Activated CD8-positive, alpha-beta T cell treated with anti-CD3 and anti-CD28 coated beads, Interleukin-2, amount 10 ng/mL, durations not matched to agents 7 days and 5 days (primary cell): ENCODE data around the gene ADAMTSL4. TPM values are rescaled to one million over a fixed set of nuclear protein-coding genes. Genes with fewer than 3 reads are reported as not detected.

Experiments
- ATAC-seq: fragments of 150-1000 bp; cut with Tn5 transposase; one replicate; pipeline ENCODE4 v1.10.0; 2021; ENCODE audit warnings: moderate library complexity
- CTCF ChIA-PET: fragments of 350-600 bp; sonication (Branson Sonifier 250); formaldehyde crosslinking; loops from one replicate; lab custom pipeline; 2021; ENCODE audit warnings: antibody characterized with exemption; lab: Charles Lee
- POLR2A ChIA-PET: fragments of 350-600 bp; sonication (Branson Sonifier 250); formaldehyde crosslinking; loops from one replicate; lab custom pipeline; 2021; ENCODE audit warnings: antibody characterized with exemption; lab: Charles Lee
- DNase-seq: peaks from one replicate; pipeline ENCODE4 v3.0.0-alpha.2; 2020
- H3K27ac Mint-ChIP-seq: one replicate; pipeline ENCODE4 v1.8.0; 2021; ENCODE audit warnings: mild to moderate bottlenecking, mixed read lengths
- H3K27me3 Mint-ChIP-seq: one replicate; pipeline ENCODE4 v1.8.0; 2021; ENCODE audit warnings: low read depth, mixed read lengths
- H3K36me3 Mint-ChIP-seq: one replicate; pipeline ENCODE4 v1.8.0; 2021; ENCODE audit warnings: low read depth, mixed read lengths
- H3K4me1 Mint-ChIP-seq: one replicate; pipeline ENCODE4 v1.8.0; 2021; ENCODE audit warnings: low read depth, mixed read lengths
- H3K4me3 Mint-ChIP-seq: one replicate; pipeline ENCODE4 v1.8.0; 2021; ENCODE audit warnings: mild to moderate bottlenecking, mixed read lengths
- H3K9me3 Mint-ChIP-seq: one replicate; pipeline ENCODE4 v1.8.0; 2022; ENCODE audit warnings: mixed read lengths; ENCODE audit not compliant: insufficient read depth
- total RNA-seq, 2 experiments: library from RNA; stranded (reverse); gene quantifications; one replicate each; pipeline ENCODE4 v1.2.3, GENCODE V29; 2021

Gene ADAMTSL4
- not detected for total RNA-seq

DNA sequence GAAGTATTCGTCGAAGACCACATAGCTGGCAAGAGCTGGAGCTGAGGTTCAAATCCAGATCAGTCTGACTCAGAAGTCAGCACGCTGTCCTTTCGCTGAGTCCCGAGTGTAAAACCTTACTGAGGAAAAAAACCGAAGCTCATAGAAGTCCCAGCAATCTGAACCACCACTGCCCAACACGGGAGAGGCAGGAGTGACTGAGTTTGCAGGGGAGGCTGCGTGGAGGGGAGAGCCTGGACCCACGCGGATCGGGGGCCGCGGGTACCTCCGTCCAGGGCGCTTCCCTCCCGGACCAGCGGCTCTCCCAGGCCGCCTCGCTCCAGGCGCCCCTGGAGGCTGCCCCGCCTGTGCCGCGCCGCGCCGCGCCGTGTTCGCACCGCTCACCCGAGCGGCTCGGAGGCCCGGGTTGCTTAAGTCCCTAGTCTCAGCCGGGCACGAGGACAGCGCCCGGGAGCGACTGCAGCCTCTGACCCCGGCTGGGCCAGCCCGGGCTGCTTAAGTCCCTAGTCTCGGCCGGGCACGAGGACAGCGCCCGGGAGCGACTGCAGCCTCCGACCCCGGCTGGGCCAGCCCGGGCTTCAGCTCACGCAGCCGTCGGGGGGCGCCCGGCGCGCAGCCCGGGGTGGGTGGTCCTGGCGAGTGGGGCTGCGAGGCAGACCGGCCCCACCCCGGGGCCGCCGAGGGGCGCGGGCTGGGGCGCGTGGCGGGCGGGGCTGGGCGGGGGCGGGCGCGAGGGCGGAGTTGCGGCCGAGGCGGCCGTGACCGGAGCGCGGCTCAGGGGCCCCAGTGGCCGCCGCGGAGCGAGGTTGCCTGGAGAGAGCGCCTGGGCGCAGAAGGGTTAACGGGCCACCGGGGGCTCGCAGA, at the start of gene ADAMTSL4:
ADAMTSL4 (plus strand) TSS at position 777 of the 864 bp plus-strand sequence. CDS start 2,881 bp downstream, outside the sequence.
- ATAC-seq (peak; percentile 88), DNase-seq (peak; percentile 51)
- no peak within 1 kb of the TSS for H3K27ac Mint-ChIP-seq
- ChIA-PET POLR2A (interaction anchor here (0.6 to 1.0 kb wide), 4 partner anchors 11 to 311 kb away, joined by 3 to 6 read pairs (median 4); no protein-coding TSS in a partner anchor), CTCF (interaction anchor here (0.7 to 5.9 kb wide), 6 partner anchors 12 to 71 kb away, joined by 3 to 36 read pairs (median 4); partner anchors contain the start of gene TARS2)
- peaks cover 25% of the 10 kb centered on the region for H3K27me3 Mint-ChIP-seq
- no peaks in the 10 kb centered on the region for H3K36me3 Mint-ChIP-seq
- H3K4me3 Mint-ChIP-seq = peak within 1 kb of the TSS; percentile 73
- H3K9me3 Mint-ChIP-seq = no peaks in the 10 kb centered on the region
- peaks cover 36% of the 10 kb centered on the region for H3K4me1 Mint-ChIP-seq

GRCh38 chr1:150505431-150505830, 43.8 kb upstream of the ADAMTSL4 start:
- H3K27ac Mint-ChIP-seq = no peak overlapping the region
- H3K27me3 Mint-ChIP-seq = no peaks in the 10 kb centered on the region
- no peaks in the 10 kb centered on the region for H3K4me1 Mint-ChIP-seq
- no peaks in the 10 kb centered on the region for H3K9me3 Mint-ChIP-seq
- ChIA-PET POLR2A (no interaction called here), CTCF (no interaction called here)
- ATAC-seq (no peak), DNase-seq (no peak)
- peaks cover 37% of the 10 kb centered on the region for H3K36me3 Mint-ChIP-seq
- H3K4me3 Mint-ChIP-seq = no peak overlapping the region

GRCh38 chr1:150507912-150508864, 41.0 kb upstream of the ADAMTSL4 start, which contains the start of gene ECM1:
TSS of gene ECM1 (plus strand) at chr1:150508109. CDS start at chr1:150508210, 101 bp downstream.
- no peak for DNase-seq
- Mint-ChIP-seq H3K9me3 (no peaks in the 10 kb centered on the region), H3K27me3 (no peaks in the 10 kb centered on the region), H3K27ac (peak within 1 kb of the TSS; percentile 44), H3K4me3 (no peak within 1 kb of the TSS), H3K36me3 (peaks cover 31% of the 10 kb centered on the region), H3K4me1 (no peaks in the 10 kb centered on the region)
- ChIA-PET POLR2A (no interaction called here), CTCF (no interaction called here)
- no peak for ATAC-seq

DNA sequence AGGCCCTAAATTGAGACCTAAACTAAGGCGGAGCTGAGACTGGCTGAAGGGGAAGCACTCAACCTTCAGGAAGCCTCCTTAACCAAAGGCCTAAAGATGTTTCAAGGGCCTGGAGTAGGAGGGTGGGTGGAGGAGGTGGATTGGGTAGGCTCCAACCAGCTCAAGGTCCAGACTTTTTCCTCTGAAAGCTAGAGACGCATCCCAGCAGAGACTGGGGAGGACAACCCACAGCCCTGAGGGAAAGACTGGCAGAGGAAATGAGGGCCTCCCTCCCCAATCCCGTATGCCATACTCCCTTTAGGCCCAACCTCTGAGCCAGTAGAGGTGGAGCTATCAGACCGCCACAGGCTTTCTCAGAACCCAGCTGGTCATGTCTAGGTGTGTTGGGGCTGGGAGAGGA, 40.2 kb upstream of the ADAMTSL4 start:
- H3K27me3 Mint-ChIP-seq = no peaks in the 10 kb centered on the region
- H3K9me3 Mint-ChIP-seq = no peaks in the 10 kb centered on the region
- no peak overlapping the region for H3K27ac Mint-ChIP-seq
- ChIA-PET CTCF (no interaction called here), POLR2A (no interaction called here)
- H3K36me3 Mint-ChIP-seq = peaks cover 29% of the 10 kb centered on the region
- no peak for ATAC-seq
- no peak for DNase-seq
- no peak overlapping the region for H3K4me3 Mint-ChIP-seq
- H3K4me1 Mint-ChIP-seq = no peaks in the 10 kb centered on the region

- ATAC-seq (no peak), DNase-seq (no peak)
- Mint-ChIP-seq H3K27ac (no peak overlapping the region), H3K9me3 (no peaks in the 10 kb centered on the region), H3K4me1 (peaks cover 10% of the 10 kb centered on the region), H3K4me3 (no peak overlapping the region), H3K27me3 (no peaks in the 10 kb centered on the region), H3K36me3 (peaks cover 9% of the 10 kb centered on the region)
- ChIA-PET POLR2A (no interaction called here), CTCF (interaction anchor here (0.9 to 2.8 kb wide), 2 partner anchors 21 to 48 kb away, joined by 3 to 11 read pairs; no protein-coding TSS in a partner anchor)
Observed at GRCh38 chr1:150511551-150511950, 37.7 kb upstream of the ADAMTSL4 start.

DNA sequence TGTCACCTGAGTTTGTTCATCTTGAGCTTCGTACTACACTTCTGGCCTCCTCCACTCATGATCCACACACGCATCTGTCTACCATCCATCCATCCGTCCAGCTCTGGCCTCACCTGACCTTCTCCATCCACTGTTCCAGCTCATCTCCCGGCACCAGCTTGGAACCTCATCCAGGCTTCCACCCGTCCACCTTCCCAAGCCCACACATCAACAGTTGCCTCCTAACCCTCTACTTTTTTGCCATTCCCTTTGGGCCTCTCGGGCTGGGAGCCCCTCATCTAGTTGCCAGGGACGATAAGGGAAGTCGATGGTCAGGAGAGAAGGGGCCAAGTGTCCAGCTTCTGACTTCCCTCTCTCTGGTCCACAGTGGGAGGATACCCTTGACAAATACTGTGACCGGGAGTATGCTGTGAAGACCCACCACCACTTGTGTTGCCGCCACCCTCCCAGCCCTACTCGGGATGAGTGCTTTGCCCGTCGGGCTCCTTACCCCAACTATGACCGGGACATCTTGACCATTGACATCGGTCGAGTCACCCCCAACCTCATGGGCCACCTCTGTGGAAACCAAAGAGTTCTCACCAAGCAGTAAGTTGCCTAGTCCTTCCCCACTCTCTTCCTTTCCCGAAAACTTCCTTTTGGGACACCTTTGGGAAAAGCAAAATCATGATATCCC, 37.1 kb upstream of the ADAMTSL4 start:
- no peak overlapping the region for H3K4me3 Mint-ChIP-seq
- no peaks in the 10 kb centered on the region for H3K9me3 Mint-ChIP-seq
- POLR2A ChIA-PET = no interaction called here
- no peaks in the 10 kb centered on the region for H3K27me3 Mint-ChIP-seq
- CTCF ChIA-PET = interaction anchor here (0.9 to 2.8 kb wide), 2 partner anchors 20 to 49 kb away, joined by 3 to 11 read pairs; no protein-coding TSS in a partner anchor
- no peak overlapping the region for H3K27ac Mint-ChIP-seq
- no peak for DNase-seq
- H3K4me1 Mint-ChIP-seq = peaks cover 15% of the 10 kb centered on the region
- ATAC-seq = no peak
- peaks cover 4% of the 10 kb centered on the region for H3K36me3 Mint-ChIP-seq

GRCh38 chr1:150512846-150513245, 36.4 kb upstream of the ADAMTSL4 start:
- no peaks in the 10 kb centered on the region for H3K9me3 Mint-ChIP-seq
- DNase-seq = no peak
- CTCF ChIA-PET = interaction anchor here (2.8 kb wide), 1 partner anchor 20 kb away, joined by 11 read pairs; no protein-coding TSS in a partner anchor
- H3K4me3 Mint-ChIP-seq = no peak overlapping the region
- no peak overlapping the region for H3K27ac Mint-ChIP-seq
- no peaks in the 10 kb centered on the region for H3K36me3 Mint-ChIP-seq
- H3K4me1 Mint-ChIP-seq = peaks cover 18% of the 10 kb centered on the region
- no peaks in the 10 kb centered on the region for H3K27me3 Mint-ChIP-seq
- POLR2A ChIA-PET = no interaction called here
- no peak for ATAC-seq

- Mint-ChIP-seq H3K27ac (no peak overlapping the region), H3K9me3 (no peaks in the 10 kb centered on the region), H3K27me3 (no peaks in the 10 kb centered on the region), H3K4me3 (no peak overlapping the region), H3K4me1 (peaks cover 18% of the 10 kb centered on the region), H3K36me3 (no peaks in the 10 kb centered on the region)
- ATAC-seq = no peak
- ChIA-PET POLR2A (interaction anchor here (0.6 kb wide), 1 partner anchor 150 kb away, joined by 5 read pairs; no protein-coding TSS in a partner anchor), CTCF (interaction anchor here (2.8 kb wide), 1 partner anchor 19 kb away, joined by 11 read pairs; no protein-coding TSS in a partner anchor)
- DNase-seq = no peak
Observed at GRCh38 chr1:150513351-150513791, 35.8 kb upstream of the ADAMTSL4 start.

DNA sequence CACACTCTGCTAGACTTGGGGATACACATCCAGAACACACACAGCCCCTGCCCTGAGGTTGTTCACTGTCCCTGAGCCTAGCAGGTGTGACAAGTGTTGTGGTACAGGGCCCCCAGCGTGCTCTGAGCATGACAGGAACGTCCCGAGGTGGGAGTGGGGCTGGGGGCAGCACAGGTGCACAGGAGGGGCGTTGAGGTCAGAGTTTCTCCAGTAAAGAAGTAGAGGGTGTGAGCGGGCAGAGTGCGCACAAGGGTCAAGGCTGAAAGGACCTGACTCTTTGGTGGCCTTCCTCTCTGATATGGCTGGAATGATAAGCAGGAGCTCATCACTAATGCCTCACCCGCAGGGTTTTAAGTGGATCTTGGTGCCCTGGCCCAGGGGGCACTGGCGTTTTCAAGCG, 34.9 kb upstream of the ADAMTSL4 start:
- no peaks in the 10 kb centered on the region for H3K36me3 Mint-ChIP-seq
- POLR2A ChIA-PET = interaction anchor here (1.7 kb wide), 1 partner anchor 280 kb away, joined by 6 read pairs; no protein-coding TSS in a partner anchor
- peak overlapping the region; percentile 90 for H3K4me3 Mint-ChIP-seq
- CTCF ChIA-PET = interaction anchor here (2.8 to 3.5 kb wide), 2 partner anchors 18 kb away, joined by 11 to 26 read pairs; no protein-coding TSS in a partner anchor
- H3K9me3 Mint-ChIP-seq = no peaks in the 10 kb centered on the region
- peaks cover 18% of the 10 kb centered on the region for H3K4me1 Mint-ChIP-seq
- H3K27me3 Mint-ChIP-seq = no peaks in the 10 kb centered on the region
- no peak for ATAC-seq
- no peak for DNase-seq
- H3K27ac Mint-ChIP-seq = no peak overlapping the region

DNA sequence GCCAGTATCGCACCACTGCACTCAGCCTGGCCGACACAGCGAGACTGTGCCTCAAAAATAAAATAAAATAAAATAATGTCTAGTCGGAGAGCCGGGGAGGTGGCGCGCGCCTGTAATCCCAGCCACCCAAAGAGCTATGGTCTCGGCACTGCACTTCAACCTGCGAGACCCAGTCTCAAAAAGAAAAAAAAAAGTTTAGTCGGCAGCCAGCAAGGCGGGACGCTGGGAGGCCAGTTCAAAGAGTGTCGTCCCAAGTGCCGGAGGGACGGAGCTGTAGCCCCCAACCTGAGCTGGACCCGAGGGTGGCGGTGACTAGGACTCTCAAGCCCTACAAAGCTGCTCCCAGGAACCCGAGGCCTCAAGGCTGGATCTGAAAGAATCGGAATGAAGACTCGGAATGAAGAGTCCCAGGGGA, 34.3 kb upstream of the ADAMTSL4 start:
- DNase-seq (no peak), ATAC-seq (peak; percentile 1)
- no peaks in the 10 kb centered on the region for H3K36me3 Mint-ChIP-seq
- H3K27ac Mint-ChIP-seq = peak overlapping the region; percentile 81
- H3K4me1 Mint-ChIP-seq = peaks cover 18% of the 10 kb centered on the region
- ChIA-PET POLR2A (interaction anchor here (0.6 to 1.7 kb wide), 6 partner anchors 10 to 281 kb away, joined by 3 to 6 read pairs (median 3); partner anchors contain the start of gene ENSA), CTCF (interaction anchor here (0.5 to 3.5 kb wide), 11 partner anchors 17 to 481 kb away, joined by 3 to 26 read pairs (median 4); partner anchors contain the start of gene TARS2)
- H3K9me3 Mint-ChIP-seq = no peaks in the 10 kb centered on the region
- H3K27me3 Mint-ChIP-seq = no peaks in the 10 kb centered on the region
- H3K4me3 Mint-ChIP-seq = peak overlapping the region; percentile 90
